IPS DF 6.9 (cell line): ENCODE results near the gene ALPG.
"Not testable (repeated sequence)": the region's sequence is repeated elsewhere in the genome, so short reads cannot be mapped to it uniquely, and the experiment has no call there.

Experiments
- DNase-seq: peaks from one replicate; pipeline ENCODE4 v3.0.0-alpha.2; 2013; ENCODE audit warnings: low read depth, low spot score
- H3K27ac ChIP-seq: one replicate; pipeline ENCODE4 v1.5.1; 2013; ENCODE audit warnings: low read length, control low read depth
- H3K27me3 ChIP-seq: 2 replicates; pipeline ENCODE4 v1.6.1; 2013; ENCODE audit warnings: mild to moderate bottlenecking, low read length; ENCODE audit not compliant: control insufficient read depth, insufficient read depth
- H3K36me3 ChIP-seq: 2 replicates; pipeline ENCODE4 v1.6.1; 2013; ENCODE audit warnings: low read length; ENCODE audit not compliant: control insufficient read depth, insufficient read depth
- H3K4me1 ChIP-seq: 2 replicates; pipeline ENCODE4 v1.6.1; 2013; ENCODE audit warnings: low read length; ENCODE audit not compliant: control insufficient read depth, insufficient read depth
- H3K4me3 ChIP-seq: 2 replicates; pipeline ENCODE4 v1.5.1; 2013; ENCODE audit warnings: mild to moderate bottlenecking, low read length
- H3K9me3 ChIP-seq: 2 replicates; pipeline ENCODE4 v1.6.1; 2013; ENCODE audit warnings: low read length, inconsistent platforms; ENCODE audit not compliant: control insufficient read depth, insufficient read depth
- WGBS: extraction: QIAGEN DNeasy Blood & Tissue Kit; methylation state at CpG from one replicate; pipeline ENCODE4 v1.1.7; 2013; ENCODE audit warnings: mixed read lengths, missing lambda C conversion rate; ENCODE audit not compliant: insufficient read length, insufficient coverage; 5-methylcytosine and 5-hydroxymethylcytosine counted together

The ALPG gene

DNA sequence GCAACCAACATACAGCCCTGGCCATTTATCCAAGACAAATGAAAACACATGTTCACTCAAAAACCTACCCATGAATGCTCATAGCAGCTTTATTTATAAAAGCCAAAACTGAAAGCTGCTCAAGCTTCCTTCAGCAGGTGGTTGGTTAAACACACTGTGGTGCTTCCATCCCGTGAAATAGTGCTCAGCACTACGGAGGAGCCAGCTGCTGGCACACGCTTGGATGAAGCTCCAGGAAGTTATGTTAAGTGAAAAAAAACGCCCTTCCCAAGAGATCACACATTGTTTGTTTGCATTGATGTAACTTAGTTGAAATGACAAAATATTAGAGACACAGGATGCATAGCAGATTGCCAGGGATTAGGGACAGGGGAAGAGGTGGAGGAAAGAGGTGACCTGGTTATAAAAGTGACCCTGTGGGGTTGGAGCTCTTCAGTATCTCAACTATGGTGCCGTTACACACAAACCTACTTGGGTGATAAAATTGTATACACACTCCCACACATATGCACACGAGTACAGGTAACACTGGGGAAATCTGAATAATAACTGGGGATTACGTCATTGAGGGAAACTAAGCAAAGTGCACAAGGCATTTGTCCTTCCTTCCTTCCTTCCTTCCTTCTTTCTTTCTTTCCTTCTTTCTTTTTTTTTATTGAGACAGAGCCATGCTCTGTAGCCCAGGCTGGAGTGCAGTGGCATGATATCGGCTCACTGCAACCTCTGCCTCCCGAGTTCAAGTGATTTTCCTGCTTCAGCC, 6.2 kb upstream of the ALPG start:
- Histone ChIP-seq H3K36me3 (no peaks in the 10 kb centered on the region), H3K27me3 (no peaks in the 10 kb centered on the region), H3K4me3 (no peak overlapping the region), H3K4me1 (no peaks in the 10 kb centered on the region), H3K27ac (no peak overlapping the region), H3K9me3 (no peaks in the 10 kb centered on the region)
- WGBS, result no CpG with 5 or more reads among the region's 9 CpGs
- no peak for DNase-seq

- no peaks in the 10 kb centered on the region for H3K36me3 ChIP-seq
- no peaks in the 10 kb centered on the region; the same call in 1 of the 2 replicates for H3K4me1 ChIP-seq
- H3K27ac ChIP-seq, result no peak overlapping the region
- no peaks in the 10 kb centered on the region for H3K9me3 ChIP-seq
- no peak for DNase-seq
- no peaks in the 10 kb centered on the region for H3K27me3 ChIP-seq
- WGBS, result no CpG with 5 or more reads among the region's 3 CpGs
- H3K4me3 ChIP-seq, result no peak overlapping the region
Observed at GRCh38 chr2:232402518-232402917, 4.1 kb upstream of the ALPG start.

GRCh38 chr2:232405943-232406510, 617 bp upstream of the ALPG start:
- no peak for DNase-seq
- no peaks in the 10 kb centered on the region; the same call in 1 of the 2 replicates for H3K4me1 ChIP-seq
- H3K27ac ChIP-seq, result no peak overlapping the region
- no peaks in the 10 kb centered on the region for H3K27me3 ChIP-seq
- no peak overlapping the region for H3K4me3 ChIP-seq
- no CpG with 5 or more reads among the region's 11 CpGs for WGBS
- H3K36me3 ChIP-seq, result no peaks in the 10 kb centered on the region; the same call in 1 of the 2 replicates
- H3K9me3 ChIP-seq, result no peaks in the 10 kb centered on the region

DNA sequence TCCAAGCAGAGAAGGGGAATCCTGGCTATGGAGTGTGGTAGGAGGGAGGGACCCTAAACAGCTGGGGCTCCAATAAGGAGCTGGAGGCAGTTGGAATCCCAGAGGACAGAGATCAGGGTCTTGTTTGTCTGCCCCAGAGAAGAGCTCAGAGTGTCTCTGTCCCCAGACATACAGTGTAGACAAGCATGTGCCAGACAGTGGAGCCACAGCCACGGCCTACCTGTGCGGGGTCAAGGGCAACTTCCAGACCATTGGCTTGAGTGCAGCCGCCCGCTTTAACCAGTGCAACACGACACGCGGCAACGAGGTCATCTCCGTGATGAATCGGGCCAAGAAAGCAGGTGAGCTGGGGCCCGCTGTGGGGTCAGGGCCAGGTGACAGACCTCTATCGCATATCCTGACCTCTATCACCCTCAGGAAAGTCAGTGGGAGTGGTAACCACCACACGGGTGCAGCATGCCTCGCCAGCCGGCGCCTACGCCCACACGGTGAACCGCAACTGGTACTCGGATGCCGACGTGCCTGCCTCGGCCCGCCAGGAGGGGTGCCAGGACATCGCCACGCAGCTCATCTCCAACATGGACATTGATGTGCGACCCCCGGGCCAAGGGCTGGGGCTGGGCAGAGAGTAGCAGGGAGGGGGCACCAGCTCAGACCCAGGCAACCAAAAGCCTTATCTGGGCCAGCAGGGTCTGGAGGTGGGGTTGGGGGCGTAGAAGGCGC, 945 bp downstream of the ALPG start:
- H3K27me3 ChIP-seq, H3K36me3 ChIP-seq, H3K4me3 ChIP-seq, H3K27ac ChIP-seq, DNase-seq, H3K4me1 ChIP-seq, H3K9me3 ChIP-seq: not testable (repeated sequence)
- WGBS, result no CpG with 5 or more reads among the region's 30 CpGs

DNA sequence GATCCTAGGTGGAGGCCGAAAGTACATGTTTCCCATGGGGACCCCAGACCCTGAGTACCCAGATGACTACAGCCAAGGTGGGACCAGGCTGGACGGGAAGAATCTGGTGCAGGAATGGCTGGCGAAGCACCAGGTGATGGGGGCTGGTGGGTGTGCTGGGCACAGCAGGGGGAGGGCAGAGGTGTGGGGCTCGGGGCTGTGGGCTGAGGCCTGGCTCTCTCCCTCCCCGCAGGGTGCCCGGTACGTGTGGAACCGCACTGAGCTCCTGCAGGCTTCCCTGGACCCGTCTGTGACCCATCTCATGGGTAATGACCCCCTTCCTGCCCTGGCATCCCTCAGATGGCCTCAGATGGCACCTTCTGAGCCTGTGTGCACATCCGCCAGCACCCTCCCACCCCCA, 1.6 kb downstream of the ALPG start:
- H3K4me1 ChIP-seq, H3K27ac ChIP-seq, H3K9me3 ChIP-seq, H3K36me3 ChIP-seq, H3K4me3 ChIP-seq, H3K27me3 ChIP-seq, DNase-seq: not testable (repeated sequence)
- no CpG with 5 or more reads among the region's 10 CpGs for WGBS

GRCh38 chr2:232409617-232410016, 3.0 kb downstream of the ALPG start:
- H3K4me1 ChIP-seq, H3K27me3 ChIP-seq, DNase-seq, H3K27ac ChIP-seq, H3K4me3 ChIP-seq, H3K9me3 ChIP-seq, H3K36me3 ChIP-seq: not testable (repeated sequence)
- WGBS, result no CpG with 5 or more reads among the region's 40 CpGs

DNA sequence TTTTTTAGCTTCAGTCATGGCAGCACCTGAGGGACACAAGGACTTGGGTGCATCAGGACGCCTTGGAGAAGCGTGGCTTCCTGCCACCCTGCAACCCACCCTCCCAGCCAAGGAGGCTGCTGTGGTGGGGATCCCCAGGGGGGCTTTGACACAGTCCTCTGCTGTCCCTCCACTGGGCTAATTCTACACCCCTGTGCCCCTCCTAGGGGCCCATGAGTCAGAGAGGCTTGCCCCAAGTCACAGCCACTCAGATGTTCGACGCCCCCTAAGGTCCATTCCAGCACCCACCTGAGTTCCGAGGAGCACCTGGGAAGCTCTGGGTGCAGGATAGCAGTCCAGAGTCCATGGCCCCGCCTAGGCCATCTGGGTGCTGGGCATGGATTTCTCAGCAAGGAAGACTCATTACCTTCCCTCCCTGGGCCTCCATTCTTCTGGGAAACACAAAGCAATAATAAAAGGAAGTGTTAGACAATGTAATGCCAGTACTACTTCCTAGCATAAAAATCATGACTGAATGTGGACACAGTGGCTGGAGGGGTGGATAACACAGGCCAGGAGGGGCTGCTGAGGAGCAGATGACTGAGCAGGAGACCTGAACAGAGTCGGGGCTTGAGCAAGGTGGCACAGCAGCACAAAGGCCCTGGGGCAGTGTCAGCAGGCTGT, 3.7 kb downstream of the ALPG start:
- no peak overlapping the region for H3K27ac ChIP-seq
- H3K27me3 ChIP-seq, result no peaks in the 10 kb centered on the region
- no peaks in the 10 kb centered on the region for H3K9me3 ChIP-seq
- no peak overlapping the region for H3K4me3 ChIP-seq
- no CpG with 5 or more reads among the region's 7 CpGs for WGBS
- H3K4me1 ChIP-seq, result no peaks in the 10 kb centered on the region; the same call in 1 of the 2 replicates
- H3K36me3 ChIP-seq, result no peaks in the 10 kb centered on the region; the same call in 1 of the 2 replicates
- DNase-seq, result no peak

DNA sequence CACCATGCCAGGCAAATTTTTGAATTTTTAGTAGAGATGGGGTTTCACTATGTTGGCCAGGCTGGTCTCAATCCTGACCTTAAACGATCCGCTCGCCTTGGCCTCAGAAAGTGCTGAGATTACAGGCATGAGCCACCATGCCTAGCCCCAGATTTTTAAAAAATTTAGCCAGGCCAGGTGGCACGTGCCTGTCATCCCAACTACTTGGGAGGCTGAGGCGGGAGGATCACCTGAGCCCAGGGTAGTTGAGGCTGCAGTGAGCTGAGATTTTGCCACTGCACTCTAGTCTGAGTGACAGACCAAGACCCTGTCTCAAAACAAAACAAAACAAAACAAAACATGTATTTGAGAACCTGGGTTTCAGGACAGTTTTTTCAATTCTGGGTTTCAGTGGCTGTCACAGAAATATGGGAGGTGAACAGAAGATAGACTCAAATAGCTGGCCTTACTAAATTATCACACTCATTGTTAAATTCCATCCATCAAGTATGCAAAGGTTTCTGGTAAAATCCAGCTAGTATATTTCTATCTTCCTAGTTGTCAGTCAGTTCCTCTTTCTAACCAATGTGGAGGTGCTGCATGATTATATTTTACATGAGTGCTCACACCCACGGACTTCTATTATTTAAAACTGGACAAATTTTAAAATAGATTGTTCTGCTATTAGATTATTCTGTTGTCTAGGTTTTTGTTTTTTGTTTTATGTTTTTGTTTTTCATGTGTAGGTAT, 5.4 kb downstream of the ALPG start:
- H3K4me1 ChIP-seq, result no peaks in the 10 kb centered on the region
- H3K27ac ChIP-seq, result no peak overlapping the region
- H3K27me3 ChIP-seq, result no peaks in the 10 kb centered on the region
- H3K36me3 ChIP-seq, result peaks cover 9% of the 10 kb centered on the region
- no CpG with 5 or more reads among the region's 6 CpGs for WGBS
- no peak overlapping the region for H3K4me3 ChIP-seq
- H3K9me3 ChIP-seq, result no peaks in the 10 kb centered on the region
- DNase-seq, result no peak

DNA sequence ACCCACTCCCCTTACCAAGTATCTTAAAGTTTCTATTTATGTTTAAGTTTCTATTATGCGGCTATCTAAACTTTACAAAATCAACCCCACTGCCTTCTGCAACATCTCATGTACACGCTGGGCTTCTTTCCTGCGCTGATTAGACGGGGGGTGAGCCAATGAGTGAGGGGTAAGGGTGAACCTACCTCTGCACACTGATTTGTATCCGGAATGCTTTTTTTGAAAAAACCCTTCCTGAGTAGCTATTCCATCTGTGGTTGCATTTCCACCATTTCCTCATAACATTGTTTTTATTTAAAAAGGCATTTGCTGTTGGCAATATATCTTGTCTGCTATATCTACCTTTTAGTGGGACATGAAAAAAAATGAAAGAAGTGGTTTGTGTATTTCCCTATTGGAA, 6.3 kb downstream of the ALPG start:
- no peak overlapping the region for H3K4me3 ChIP-seq
- no peaks in the 10 kb centered on the region for H3K27me3 ChIP-seq
- no CpG with 5 or more reads among the region's 5 CpGs for WGBS
- H3K36me3 ChIP-seq, result peaks cover 16% of the 10 kb centered on the region
- no peaks in the 10 kb centered on the region for H3K9me3 ChIP-seq
- DNase-seq, result no peak
- 0 out of 2 replicates have a peak, but pooled peaks cover 2% of the 10 kb centered on the region for H3K4me1 ChIP-seq
- H3K27ac ChIP-seq, result no peak overlapping the region
